ENCODE measurements around the gene HIVEP3.

- TF ChIP-seq, protein P1, sequence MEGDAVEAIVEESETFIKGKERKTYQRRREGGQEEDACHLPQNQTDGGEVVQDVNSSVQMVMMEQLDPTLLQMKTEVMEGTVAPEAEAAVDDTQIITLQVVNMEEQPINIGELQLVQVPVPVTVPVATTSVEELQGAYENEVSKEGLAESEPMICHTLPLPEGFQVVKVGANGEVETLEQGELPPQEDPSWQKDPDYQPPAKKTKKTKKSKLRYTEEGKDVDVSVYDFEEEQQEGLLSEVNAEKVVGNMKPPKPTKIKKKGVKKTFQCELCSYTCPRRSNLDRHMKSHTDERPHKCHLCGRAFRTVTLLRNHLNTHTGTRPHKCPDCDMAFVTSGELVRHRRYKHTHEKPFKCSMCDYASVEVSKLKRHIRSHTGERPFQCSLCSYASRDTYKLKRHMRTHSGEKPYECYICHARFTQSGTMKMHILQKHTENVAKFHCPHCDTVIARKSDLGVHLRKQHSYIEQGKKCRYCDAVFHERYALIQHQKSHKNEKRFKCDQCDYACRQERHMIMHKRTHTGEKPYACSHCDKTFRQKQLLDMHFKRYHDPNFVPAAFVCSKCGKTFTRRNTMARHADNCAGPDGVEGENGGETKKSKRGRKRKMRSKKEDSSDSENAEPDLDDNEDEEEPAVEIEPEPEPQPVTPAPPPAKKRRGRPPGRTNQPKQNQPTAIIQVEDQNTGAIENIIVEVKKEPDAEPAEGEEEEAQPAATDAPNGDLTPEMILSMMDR (IDR thresholded peaks at IDR 0.05): no peak
- no peak for TF ChIP-seq EZH2 (IDR thresholded peaks at IDR 0.05; ENCODE audit: borderline replicate concordance, insufficient read depth, low read depth, low read length, poor library complexity, severe bottlenecking)
Measured at GRCh38 chr1:41662061-41662764, 256.5 kb downstream of the HIVEP3 start.
